IMR-90 (cell line): ENCODE data around the gene TNS1. TPM values are rescaled to one million over a fixed set of nuclear protein-coding genes. Genes with fewer than 3 reads are reported as not detected.

Source experiments
- ATAC-seq: fragments of 200-7000 bp; cut with Tn5 transposase; 2 replicates; pipeline ENCODE4 v1.9.1; 2020; ENCODE audit warnings: low read depth, mild to moderate bottlenecking, moderate library complexity
- BruUV-seq: library from RNA; stranded (reverse); fragments of 400-500 nt; replicated peaks from 2 replicates; lab custom pipeline; 2021; lab: Mats Ljungman, UMichigan
- CTCF ChIA-PET: fragments of 300-600 bp; formaldehyde crosslinking; extraction: SDS; loops from one replicate; lab custom pipeline; 2021; ENCODE audit warnings: antibody characterized with exemption; lab: Yijun Ruan, JAX
- POLR2A ChIA-PET: fragments of 300-600 bp; sonication (Branson Sonifier 250); formaldehyde crosslinking; loops from one replicate; lab custom pipeline; 2022; ENCODE audit warnings: antibody characterized with exemption; ENCODE audit not compliant: unreplicated experiment; lab: Charles Lee
- DNase-seq: peaks from one replicate; pipeline ENCODE4 v3.0.0; 2013
- H2AFZ ChIP-seq: replicated peaks from 2 replicates; pipeline ENCODE3; 2013; ENCODE audit warnings: low read length, mild to moderate bottlenecking; ENCODE audit not compliant: poor library complexity
- H2AK5ac ChIP-seq: 2 replicates; pipeline ENCODE4 v1.6.1; 2013; ENCODE audit warnings: low read depth, low read length, inconsistent platforms
- H2AK9ac ChIP-seq: replicated peaks from 2 replicates; pipeline ENCODE3; 2013; ENCODE audit warnings: mild to moderate bottlenecking, low read depth, low read length, moderate library complexity; ENCODE audit not compliant: poor library complexity
- H2BK120ac ChIP-seq: 2 replicates; pipeline ENCODE4 v1.6.1; 2013; ENCODE audit warnings: low read depth, low read length, inconsistent platforms
- H2BK15ac ChIP-seq: 3 replicates; pipeline ENCODE4 v1.6.1; 2013; ENCODE audit warnings: low read depth, low read length, inconsistent platforms
- H2BK20ac ChIP-seq: 2 replicates; pipeline ENCODE4 v1.6.1; 2013; ENCODE audit warnings: low read depth, mild to moderate bottlenecking, inconsistent platforms, low read length, moderate library complexity
- H2BK5ac ChIP-seq: 2 replicates; pipeline ENCODE4 v1.6.1; 2013; ENCODE audit warnings: mild to moderate bottlenecking, low read depth, low read length, inconsistent platforms; ENCODE audit not compliant: poor library complexity, severe bottlenecking
- H3K14ac ChIP-seq: replicated peaks from 2 replicates; pipeline ENCODE4 v1.6.1; 2013; ENCODE audit warnings: low read depth, low read length, inconsistent platforms
- H3K18ac ChIP-seq: 2 replicates; pipeline ENCODE4 v1.6.1; 2013; ENCODE audit warnings: low read depth, low read length, control low read depth
- H3K23ac ChIP-seq: 2 replicates; pipeline ENCODE4 v1.6.1; 2013; ENCODE audit warnings: low read depth, low read length, inconsistent platforms
- H3K27ac ChIP-seq: 2 replicates; pipeline ENCODE4 v1.5.1; 2013; ENCODE audit warnings: mild to moderate bottlenecking, control low read depth, low read length; ENCODE audit not compliant: insufficient read depth
- H3K27me3 ChIP-seq: 2 replicates; pipeline ENCODE4 v1.6.1; 2013; ENCODE audit warnings: low read length; ENCODE audit not compliant: control insufficient read depth, insufficient read depth
- H3K36me3 ChIP-seq: 2 replicates; pipeline ENCODE4 v1.6.1; 2013; ENCODE audit warnings: low read length, mixed read lengths; ENCODE audit not compliant: control insufficient read depth, insufficient read depth
- H3K4ac ChIP-seq: 2 replicates; pipeline ENCODE4 v1.6.1; 2013; ENCODE audit warnings: low read depth, low read length, inconsistent platforms
- H3K4me1 ChIP-seq: 2 replicates; pipeline ENCODE4 v1.6.1; 2013; ENCODE audit warnings: low read length, mixed read lengths; ENCODE audit not compliant: control insufficient read depth, insufficient read depth
- H3K4me2 ChIP-seq: 2 replicates; pipeline ENCODE4 v1.6.1; 2013; ENCODE audit warnings: low read depth, mild to moderate bottlenecking, control low read depth, low read length, moderate library complexity
- H3K4me3 ChIP-seq: 2 replicates; pipeline ENCODE4 v1.5.1; 2013; ENCODE audit warnings: low read depth, mild to moderate bottlenecking, control low read depth, low read length, moderate library complexity; ENCODE audit not compliant: insufficient read depth
- H3K56ac ChIP-seq: 2 replicates; pipeline ENCODE4 v1.6.1; 2013; ENCODE audit warnings: low read length, inconsistent platforms; ENCODE audit not compliant: insufficient read depth; ENCODE audit errors: extremely low read depth
- H3K79me1 ChIP-seq, 2 experiments: 2 replicates each; pipeline ENCODE4 v1.6.1; 2013; ENCODE audit warnings: low read length in 2 of 2, inconsistent platforms in 1 of 2, low read depth in 1 of 2
- H3K9ac ChIP-seq: 2 replicates; pipeline ENCODE4 v1.6.1; 2013; ENCODE audit warnings: low read depth, low read length, control low read depth
- H3K9me1 ChIP-seq: 2 replicates; pipeline ENCODE4 v1.6.1; 2013; ENCODE audit warnings: low read length, inconsistent platforms; ENCODE audit not compliant: insufficient read depth
- H3K9me3 ChIP-seq: 2 replicates; pipeline ENCODE4 v1.6.1; 2013; ENCODE audit warnings: low read length; ENCODE audit not compliant: control insufficient read depth, insufficient read depth
- H4K20me1 ChIP-seq: 2 replicates; pipeline ENCODE4 v1.6.1; 2013; ENCODE audit warnings: low read length, inconsistent platforms; ENCODE audit not compliant: insufficient read depth
- H4K5ac ChIP-seq: 2 replicates; pipeline ENCODE4 v1.6.1; 2013; ENCODE audit warnings: mild to moderate bottlenecking, low read depth, low read length, control low read depth
- H4K8ac ChIP-seq, 2 experiments: 2 replicates each; pipeline ENCODE4 v1.6.1; 2013; ENCODE audit warnings: low read depth in 2 of 2, low read length in 2 of 2, control low read depth in 1 of 2, inconsistent platforms in 1 of 2
- H4K91ac ChIP-seq: 2 replicates; pipeline ENCODE4 v1.6.1; 2013; ENCODE audit warnings: low read depth, low read length, inconsistent platforms; ENCODE audit not compliant: insufficient read depth
- BHLHE40 ChIP-seq: fragments of 150-350 bp; IDR thresholded peaks from 2 replicates; pipeline ENCODE4 v1.6.1; 2016; ENCODE audit warnings: mild to moderate bottlenecking, low read depth, low read length
- CEBPB ChIP-seq: IDR thresholded peaks from 2 replicates; pipeline ENCODE4 v1.6.1; 2012; ENCODE audit warnings: low read depth, low read length, improper control_type of control experiment
- CHD1 ChIP-seq: IDR thresholded peaks from 2 replicates; pipeline ENCODE4 v1.6.1; 2012; ENCODE audit warnings: low read depth, low read length, improper control_type of control experiment
- CTCF ChIP-seq: conservative IDR thresholded peaks from 2 replicates; pipeline ENCODE4 v1.5.1; 2012; ENCODE audit warnings: mild to moderate bottlenecking, low read depth, low read length, improper control_type of control experiment
- FOS ChIP-seq: fragments of 150-350 bp; IDR thresholded peaks from 2 replicates; pipeline ENCODE4 v1.6.1; 2016; ENCODE audit warnings: low read depth, low read length
- MAFK ChIP-seq: IDR thresholded peaks from 2 replicates; pipeline ENCODE4 v1.6.1; 2012; ENCODE audit warnings: low read depth, low read length, improper control_type of control experiment
- MAZ ChIP-seq: IDR thresholded peaks from 2 replicates; pipeline ENCODE4 v1.6.1; 2012; ENCODE audit warnings: low read depth, mild to moderate bottlenecking, low read length, improper control_type of control experiment, moderate library complexity, borderline replicate concordance
- MXI1 ChIP-seq: IDR thresholded peaks from 2 replicates; pipeline ENCODE4 v1.6.1; 2012; ENCODE audit warnings: low read depth, mild to moderate bottlenecking, low read length, moderate library complexity, borderline replicate concordance
- NFE2L2 ChIP-seq: fragments of 150-350 bp; IDR thresholded peaks from 2 replicates; pipeline ENCODE4 v1.6.1; 2016; ENCODE audit warnings: low read depth, mild to moderate bottlenecking, low read length
- POLR2A ChIP-seq: IDR thresholded peaks from 2 replicates; pipeline ENCODE4 v1.6.1; 2012; ENCODE audit warnings: mild to moderate bottlenecking, low read depth, low read length
- RAD21 ChIP-seq: IDR thresholded peaks from 2 replicates; pipeline ENCODE4 v1.6.1; 2012; ENCODE audit warnings: low read length, improper control_type of control experiment
- RCOR1 ChIP-seq: IDR thresholded peaks from 2 replicates; pipeline ENCODE4 v1.6.1; 2012; ENCODE audit warnings: mild to moderate bottlenecking, low read length, improper control_type of control experiment; ENCODE audit not compliant: insufficient replicate concordance
- RFX5 ChIP-seq: IDR thresholded peaks from 2 replicates; pipeline ENCODE4 v1.8.0; 2012; ENCODE audit warnings: low read depth, mild to moderate bottlenecking, low read length, moderate library complexity
- SMC3 ChIP-seq: fragments of 150-350 bp; IDR thresholded peaks from 2 replicates; pipeline ENCODE4 v1.6.1; 2016; ENCODE audit warnings: low read depth, mild to moderate bottlenecking, antibody characterized with exemption, low read length, moderate library complexity
- USF2 ChIP-seq: fragments of 150-350 bp; IDR thresholded peaks from 2 replicates; pipeline ENCODE4 v1.6.1; 2017; ENCODE audit warnings: mild to moderate bottlenecking, antibody characterized with exemption, low read length, low read depth
- WGBS, 2 experiments: methylation state at CpG; one replicate each; pipeline versions ENCODE4 v1.1.5 to v1.1.7; 2013; ENCODE audit warnings: missing lambda C conversion rate in 2 of 2; ENCODE audit not compliant: insufficient read length in 1 of 2; ENCODE audit errors: extremely low coverage in 2 of 2; 5-methylcytosine and 5-hydroxymethylcytosine counted together
- dilution Hi-C: fragments of 300-500 bp; cut with HindIII; formaldehyde crosslinking; loops from one replicate; pipeline ENCODE4 v1.14.3; 2018; ENCODE audit warnings: low sequenced_read_pairs; ENCODE audit not compliant: unreplicated experiment
- in situ Hi-C: fragments of 300-500 bp; cut with MboI; formaldehyde crosslinking; loops from 3 replicates; pipeline ENCODE4 v1.14.3; 2019; ENCODE audit warnings: low sequenced_read_pairs, inconsistent platforms, mixed read lengths
- intact Hi-C: fragments of 100-400 bp; cut with micrococcal nuclease; formaldehyde crosslinking; loops from 2 replicates; pipeline ENCODE4 v1.10.0; 2022
- polyA plus RNA-seq, 3 experiments: library from polyadenylated mRNA; depleted of rRNA; stranded (reverse); fragments of >200 nt; gene quantifications; 2 replicates each; pipeline ENCODE4 v1.2.3, GENCODE V29; 2012; ENCODE audit warnings: low replicate concordance in 1 of 3
- total RNA-seq: library from RNA; depleted of rRNA; stranded (reverse); fragments of >200 nt; gene quantifications from 2 replicates; pipeline ENCODE4 v1.2.3, GENCODE V29; 2012
- TF ChIP-seq, protein P1 (sequence below): fragments of 150-350 bp; IDR thresholded peaks from 2 replicates; pipeline ENCODE4 v1.6.1; 2016; ENCODE audit warnings: low read depth, mild to moderate bottlenecking, low read length, moderate library complexity, borderline replicate concordance

The TNS1 gene
- total and polyA plus RNA-seq, 2 of the 4 experiments (the other 2 are of a cell fraction) = 41.1 to 45.2 TPM

DNA sequence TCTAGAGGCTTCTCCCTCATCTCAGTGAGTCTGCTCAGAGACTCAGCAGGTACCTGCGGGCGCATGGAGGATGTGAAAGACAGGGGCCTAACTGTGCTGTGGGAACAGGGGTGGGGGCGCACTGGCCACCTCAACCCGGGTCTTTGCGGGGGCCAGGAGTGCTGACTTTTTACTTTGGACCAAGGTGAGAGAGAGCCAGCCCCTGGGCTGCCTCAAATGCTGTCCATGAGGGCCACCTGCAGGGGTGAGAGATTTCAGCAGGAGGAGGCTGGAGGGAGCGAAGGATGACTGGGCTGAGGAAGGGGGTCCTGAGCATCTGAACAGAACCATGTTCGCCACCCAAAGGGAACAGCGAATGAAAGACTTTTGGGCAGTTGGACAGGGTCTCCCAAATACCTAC is 129.4 kb downstream of the TNS1 start:
- no peak for DNase-seq
- no peak overlapping the region for H3K27ac ChIP-seq
- no peak overlapping the region for H2BK5ac ChIP-seq
- intact Hi-C loops (no loop called here), dilution Hi-C loops (no loop called here), in situ Hi-C loops (no loop called here)
- peaks cover 59% of the 10 kb centered on the region for H3K36me3 ChIP-seq
- H3K14ac ChIP-seq = no peak overlapping the region
- BruUV-seq = no TSS peak
- ATAC-seq = no peak
- no peaks in the 10 kb centered on the region for H3K27me3 ChIP-seq
- no peak overlapping the region for H3K9ac ChIP-seq
- no peak overlapping the region for H3K23ac ChIP-seq
- H2AK9ac ChIP-seq = no peak overlapping the region
- no peak overlapping the region for H3K4me3 ChIP-seq
- no peak overlapping the region for H3K4ac ChIP-seq
- H2AFZ ChIP-seq = no peak overlapping the region
- no peak overlapping the region for H4K8ac ChIP-seq
- 100% methylated on average over 1 of the region's 8 CpGs; no CpG with 5 or more reads in 1 of the 2 experiments for WGBS, 2 experiments
- CTCF ChIA-PET = no interaction called here
- peaks cover 8% of the 10 kb centered on the region for H3K9me1 ChIP-seq
- H4K91ac ChIP-seq = no peak overlapping the region
- H3K56ac ChIP-seq = no peak overlapping the region
- peaks cover 39% of the 10 kb centered on the region for H4K20me1 ChIP-seq
- H3K79me1 ChIP-seq = peaks cover 17 to 58% of the 10 kb centered on the region in 2 experiments; a peak in 3 of 4 replicates
- H3K4me2 ChIP-seq = no peak overlapping the region
- H3K9me3 ChIP-seq = no peaks in the 10 kb centered on the region
- no peak overlapping the region for H2BK20ac ChIP-seq
- H3K18ac ChIP-seq = no peak overlapping the region
- no peak overlapping the region for H2BK15ac ChIP-seq
- H3K4me1 ChIP-seq = peaks cover 17% of the 10 kb centered on the region
- no peak overlapping the region for H4K5ac ChIP-seq
- H2AK5ac ChIP-seq = no peak overlapping the region
- POLR2A ChIA-PET = no interaction called here
- H2BK120ac ChIP-seq = no peak overlapping the region
- TF ChIP-seq RAD21 = no peak
- no peak for TF ChIP-seq BHLHE40
- TF ChIP-seq USF2 = no peak
- no peak for TF ChIP-seq RCOR1
- TF ChIP-seq NFE2L2 = no peak
- TF ChIP-seq CEBPB = no peak
- no peak for TF ChIP-seq MXI1
- TF ChIP-seq MAFK = no peak
- no peak for TF ChIP-seq POLR2A
- no peak for TF ChIP-seq CTCF
- no peak for TF ChIP-seq CHD1
- TF ChIP-seq, protein P1, sequence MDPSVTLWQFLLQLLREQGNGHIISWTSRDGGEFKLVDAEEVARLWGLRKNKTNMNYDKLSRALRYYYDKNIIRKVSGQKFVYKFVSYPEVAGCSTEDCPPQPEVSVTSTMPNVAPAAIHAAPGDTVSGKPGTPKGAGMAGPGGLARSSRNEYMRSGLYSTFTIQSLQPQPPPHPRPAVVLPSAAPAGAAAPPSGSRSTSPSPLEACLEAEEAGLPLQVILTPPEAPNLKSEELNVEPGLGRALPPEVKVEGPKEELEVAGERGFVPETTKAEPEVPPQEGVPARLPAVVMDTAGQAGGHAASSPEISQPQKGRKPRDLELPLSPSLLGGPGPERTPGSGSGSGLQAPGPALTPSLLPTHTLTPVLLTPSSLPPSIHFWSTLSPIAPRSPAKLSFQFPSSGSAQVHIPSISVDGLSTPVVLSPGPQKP = no peak
- TF ChIP-seq FOS = no peak
- no peak for TF ChIP-seq SMC3
- TF ChIP-seq RFX5 = no peak
- TF ChIP-seq MAZ = no peak
